Suprapubic skin (tissue), 4 donors: ENCODE data around the gene FTH1. TPM values are rescaled to one million over a fixed set of nuclear protein-coding genes. Genes with fewer than 3 reads are reported as not detected.

ENCODE experiments used
- DNase-seq, 2 donors: peaks; one replicate each; pipeline ENCODE4 v3.0.0-alpha.2; 2019; ENCODE audit warnings: low spot score in 2 of 2
- H3K27ac ChIP-seq: fragments of 200-600 bp; sonication (generic); one replicate; pipeline ENCODE4 v1.5.1; 2019
- H3K27me3 ChIP-seq: fragments of 200-600 bp; sonication (generic); one replicate; pipeline ENCODE4 v1.5.1; 2019
- H3K36me3 ChIP-seq: fragments of 200-600 bp; sonication (generic); one replicate; pipeline ENCODE4 v1.5.1; 2019
- H3K4me1 ChIP-seq: fragments of 200-600 bp; sonication (generic); one replicate; pipeline ENCODE4 v1.5.1; 2019
- H3K4me3 ChIP-seq: fragments of 200-600 bp; sonication (generic); one replicate; pipeline ENCODE4 v1.5.1; 2019; ENCODE audit warnings: mild to moderate bottlenecking
- H3K9me3 ChIP-seq: fragments of 200-600 bp; sonication (generic); one replicate; pipeline ENCODE4 v1.5.1; 2019
- CTCF ChIP-seq, 2 donors: fragments of 200-600 bp in 1 of 2; fragments of 450-650 bp in 1 of 2; sonication (generic) in 1 of 2; IDR thresholded peaks; one replicate each; pipeline ENCODE4 v1.5.1; 2016 to 2019; ENCODE audit warnings: antibody characterized with exemption in 2 of 2, mild to moderate bottlenecking in 1 of 2, moderate library complexity in 1 of 2
- EP300 ChIP-seq: sonication (generic); formaldehyde crosslinking; IDR thresholded peaks from one replicate; pipeline ENCODE4 v1.6.1; 2017; ENCODE audit warnings: antibody characterized with exemption
- POLR2A ChIP-seq, 2 donors: fragments of 450-650 bp; IDR thresholded peaks; one replicate each; pipeline ENCODE4 v1.6.1; 2017; ENCODE audit warnings: antibody characterized with exemption in 2 of 2, mild to moderate bottlenecking in 2 of 2, moderate library complexity in 2 of 2
- POLR2AphosphoS5 ChIP-seq, 3 donors: sonication (generic); formaldehyde crosslinking; IDR thresholded peaks; one replicate each; pipeline ENCODE4 v1.6.1; 2017; ENCODE audit warnings: antibody characterized with exemption in 3 of 3
- WGBS: methylation state at CpG from one replicate; pipeline ENCODE4 v1.1.5; 2018; 5-methylcytosine and 5-hydroxymethylcytosine counted together
- total RNA-seq, 4 donors: library from RNA; depleted of rRNA; stranded (reverse); fragments of >200 nt; gene quantifications; one replicate each; pipeline ENCODE4 v1.1.0, GENCODE V29; 2016

The FTH1 gene
- total RNA-seq, 4 donors from 2014 or later: 578 to 1,480 (median 967) TPM

- 87% methylated on average over 3 of the region's 3 CpGs for WGBS
- Histone ChIP-seq H3K9me3 (no peaks in the 10 kb centered on the region), H3K27ac (no peak overlapping the region), H3K4me1 (peaks cover 31% of the 10 kb centered on the region), H3K36me3 (no peaks in the 10 kb centered on the region), H3K4me3 (no peak overlapping the region), H3K27me3 (no peaks in the 10 kb centered on the region)
- DNase-seq: no peak
- TF ChIP-seq CTCF (IDR thresholded peaks at IDR 0.05): no peak
- TF ChIP-seq POLR2AphosphoS5 (IDR thresholded peaks at IDR 0.05): no peak
- no peak for TF ChIP-seq POLR2A (IDR thresholded peaks at IDR 0.05)
- TF ChIP-seq EP300: no peak
Measured at GRCh38 chr11:61926235-61926634, 41.2 kb downstream of the FTH1 start.

GRCh38 chr11:61925736-61926135 lies 41.7 kb downstream of the FTH1 start:
- 87% methylated on average over 2 of the region's 2 CpGs for WGBS
- TF ChIP-seq POLR2AphosphoS5 (IDR thresholded peaks at IDR 0.05) (no peak), CTCF (IDR thresholded peaks at IDR 0.05) (no peak), POLR2A (IDR thresholded peaks at IDR 0.05) (no peak), EP300 (no peak)
- no peak overlapping the region for H3K4me3 ChIP-seq
- no peaks in the 10 kb centered on the region for H3K36me3 ChIP-seq
- no peaks in the 10 kb centered on the region for H3K9me3 ChIP-seq
- DNase-seq: no peak
- H3K27me3 ChIP-seq: no peaks in the 10 kb centered on the region
- H3K4me1 ChIP-seq: peaks cover 31% of the 10 kb centered on the region
- no peak overlapping the region for H3K27ac ChIP-seq

- DNase-seq: no peak
- no peak overlapping the region for H3K4me3 ChIP-seq
- H3K36me3 ChIP-seq: no peaks in the 10 kb centered on the region
- H3K27me3 ChIP-seq: peaks cover 10% of the 10 kb centered on the region
- peaks cover 46% of the 10 kb centered on the region for H3K4me1 ChIP-seq
- no peaks in the 10 kb centered on the region for H3K9me3 ChIP-seq
- WGBS: 78% methylated on average over 6 of the region's 6 CpGs
- H3K27ac ChIP-seq: peak overlapping the region; percentile 87
- TF ChIP-seq POLR2AphosphoS5 (IDR thresholded peaks at IDR 0.05) (no peak), POLR2A (IDR thresholded peaks at IDR 0.05) (no peak), CTCF (IDR thresholded peaks at IDR 0.05) (no peak), EP300 (no peak)
Measured at GRCh38 chr11:61924064-61924455, 43.4 kb downstream of the FTH1 start.

GRCh38 chr11:61923166-61924063 lies 44.0 kb downstream of the FTH1 start:
- Histone ChIP-seq H3K27me3 (peaks cover 11% of the 10 kb centered on the region), H3K27ac (peak overlapping the region; percentile 87), H3K4me3 (no peak overlapping the region), H3K4me1 (peaks cover 51% of the 10 kb centered on the region), H3K9me3 (no peaks in the 10 kb centered on the region), H3K36me3 (no peaks in the 10 kb centered on the region)
- 46% methylated on average over 10 of the region's 18 CpGs for WGBS
- TF ChIP-seq EP300: no peak
- peak in 1 of 3 donors; percentile 3 for TF ChIP-seq POLR2AphosphoS5 (IDR thresholded peaks at IDR 0.05)
- no peak for TF ChIP-seq CTCF (IDR thresholded peaks at IDR 0.05)
- TF ChIP-seq POLR2A (IDR thresholded peaks at IDR 0.05): peak in 1 of 2 donors; percentile 6
- peak; percentile 91 to 93 for DNase-seq

- Histone ChIP-seq H3K36me3 (no peaks in the 10 kb centered on the region), H3K27ac (peak overlapping the region; percentile 87), H3K4me1 (peaks cover 60% of the 10 kb centered on the region), H3K27me3 (peaks cover 12% of the 10 kb centered on the region), H3K4me3 (no peak overlapping the region), H3K9me3 (no peaks in the 10 kb centered on the region)
- DNase-seq: peak; percentile 96
- TF ChIP-seq POLR2AphosphoS5 (IDR thresholded peaks at IDR 0.05) (peak in 1 of 3 donors; percentile 27), EP300 (no peak), POLR2A (IDR thresholded peaks at IDR 0.05) (no peak), CTCF (IDR thresholded peaks at IDR 0.05) (no peak)
- 21% methylated on average over 6 of the region's 6 CpGs for WGBS
Measured at GRCh38 chr11:61922539-61922938, 44.9 kb downstream of the FTH1 start.
